ENCODE results near the gene OSGIN1. TPM values are rescaled to one million over a fixed set of nuclear protein-coding genes. Genes with fewer than 3 reads are reported as not detected.
A peak's percentile ranks its signal among the peaks of the same experiment; 100 is the strongest.

OSGIN1 gene
- total RNA-seq (2022) (13.9 and 15.6 TPM in 2 replicates), Bru-seq, nascent RNA (percentile 59 among the genes with signal in this experiment), BruChase-seq, experiment 1, labeled RNA remaining after a 6-hour chase (percentile 39 among the genes with signal in this experiment), BruChase-seq, experiment 2, labeled RNA remaining after a 2-hour chase (percentile 46 among the genes with signal in this experiment)
- long read RNA-seq, transcript OSGIN1-203 (6 exons, 1,940 nt), result major isoform, 7 of 12 reads
- long read RNA-seq, partial matches to known transcripts, result 0 of 12 reads
- long read RNA-seq, other reads (novel, unspliced or antisense), result 5 of 12 reads

- Mint-ChIP-seq H3K4me3 (ENCODE audit: low read depth, unreplicated experiment) (peak within 1 kb of the TSS; percentile 84), H3K27me3 (ENCODE audit: unreplicated experiment) (no peaks in the 10 kb centered on the region), H3K4me1 (ENCODE audit: low read depth, unreplicated experiment) (peaks cover 9% of the 10 kb centered on the region), H3K9me3 (ENCODE audit: low read depth, unreplicated experiment) (no peaks in the 10 kb centered on the region), H3K36me3 (ENCODE audit: insufficient read depth, unreplicated experiment) (peaks cover 46% of the 10 kb centered on the region), H3K27ac (ENCODE audit: unreplicated experiment) (peak within 1 kb of the TSS; percentile 87)
- TF ChIP-seq, protein P1, sequence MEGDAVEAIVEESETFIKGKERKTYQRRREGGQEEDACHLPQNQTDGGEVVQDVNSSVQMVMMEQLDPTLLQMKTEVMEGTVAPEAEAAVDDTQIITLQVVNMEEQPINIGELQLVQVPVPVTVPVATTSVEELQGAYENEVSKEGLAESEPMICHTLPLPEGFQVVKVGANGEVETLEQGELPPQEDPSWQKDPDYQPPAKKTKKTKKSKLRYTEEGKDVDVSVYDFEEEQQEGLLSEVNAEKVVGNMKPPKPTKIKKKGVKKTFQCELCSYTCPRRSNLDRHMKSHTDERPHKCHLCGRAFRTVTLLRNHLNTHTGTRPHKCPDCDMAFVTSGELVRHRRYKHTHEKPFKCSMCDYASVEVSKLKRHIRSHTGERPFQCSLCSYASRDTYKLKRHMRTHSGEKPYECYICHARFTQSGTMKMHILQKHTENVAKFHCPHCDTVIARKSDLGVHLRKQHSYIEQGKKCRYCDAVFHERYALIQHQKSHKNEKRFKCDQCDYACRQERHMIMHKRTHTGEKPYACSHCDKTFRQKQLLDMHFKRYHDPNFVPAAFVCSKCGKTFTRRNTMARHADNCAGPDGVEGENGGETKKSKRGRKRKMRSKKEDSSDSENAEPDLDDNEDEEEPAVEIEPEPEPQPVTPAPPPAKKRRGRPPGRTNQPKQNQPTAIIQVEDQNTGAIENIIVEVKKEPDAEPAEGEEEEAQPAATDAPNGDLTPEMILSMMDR (IDR thresholded peaks at IDR 0.05; ENCODE audit: unreplicated experiment), result no peak
- BruUV-seq (replicated peaks), result no TSS peak
- peak; percentile 96 for DNase-seq
- CTCF ChIA-PET, result interaction anchor here (0.6 to 1.3 kb wide), 8 partner anchors 17 to 234 kb away, joined by 3 to 9 read pairs (median 4); partner anchors contain the start of gene TAF1C
- intact Hi-C loops (cut with micrococcal nuclease; ENCODE audit: unreplicated experiment), result loop anchor here (10.0 kb wide), 2 partner anchors 128 to 222 kb away; no protein-coding TSS in a partner anchor
Measured at GRCh38 chr16:83952940-83953795, at the start of gene OSGIN1. Gene OSGIN1, plus strand, starts transcription at chr16:83953240. Its CDS starts 4,432 bp downstream, at chr16:83957672.

DNA sequence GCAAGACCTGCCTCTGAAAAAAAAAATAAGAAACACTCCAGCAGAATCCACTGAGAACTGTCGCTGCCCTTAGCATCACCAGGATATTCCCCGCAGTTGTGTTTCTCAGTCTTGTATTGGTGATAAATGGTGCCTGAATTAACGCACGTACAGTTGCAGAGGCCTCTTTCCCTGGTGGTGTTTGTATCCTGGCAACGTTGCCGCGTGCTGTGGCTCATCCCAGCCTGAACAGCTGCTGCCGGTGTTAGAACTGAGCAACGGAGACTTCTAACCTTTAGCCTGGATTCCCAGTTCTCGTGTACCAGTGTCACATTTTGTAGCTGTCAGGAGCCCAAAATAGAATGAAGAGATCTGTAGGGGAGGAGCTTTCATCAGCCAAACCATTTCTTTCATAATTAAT lies 49.3 kb upstream of the OSGIN1 start:
- Mint-ChIP-seq H3K27ac (ENCODE audit: unreplicated experiment) (no peak overlapping the region), H3K4me3 (ENCODE audit: low read depth, unreplicated experiment) (no peak overlapping the region), H3K9me3 (ENCODE audit: low read depth, unreplicated experiment) (no peaks in the 10 kb centered on the region), H3K36me3 (ENCODE audit: insufficient read depth, unreplicated experiment) (peaks cover 18% of the 10 kb centered on the region), H3K4me1 (ENCODE audit: low read depth, unreplicated experiment) (peaks cover 7% of the 10 kb centered on the region), H3K27me3 (ENCODE audit: unreplicated experiment) (no peaks in the 10 kb centered on the region)
- no TSS peak for BruUV-seq (replicated peaks)
- no peak for DNase-seq
- TF ChIP-seq, protein P1 (IDR thresholded peaks at IDR 0.05; ENCODE audit: unreplicated experiment), result no peak
- intact Hi-C loops (cut with micrococcal nuclease; ENCODE audit: unreplicated experiment), result no loop called here
- CTCF ChIA-PET, result no interaction called here

GRCh38 chr16:83906683-83907082 lies 46.4 kb upstream of the OSGIN1 start:
- Mint-ChIP-seq H3K27me3 (ENCODE audit: unreplicated experiment) (no peaks in the 10 kb centered on the region), H3K36me3 (ENCODE audit: insufficient read depth, unreplicated experiment) (peaks cover 6% of the 10 kb centered on the region), H3K27ac (ENCODE audit: unreplicated experiment) (no peak overlapping the region), H3K4me3 (ENCODE audit: low read depth, unreplicated experiment) (no peak overlapping the region), H3K4me1 (ENCODE audit: low read depth, unreplicated experiment) (no peaks in the 10 kb centered on the region), H3K9me3 (ENCODE audit: low read depth, unreplicated experiment) (no peaks in the 10 kb centered on the region)
- TF ChIP-seq, protein P1 (IDR thresholded peaks at IDR 0.05; ENCODE audit: unreplicated experiment), result no peak
- no TSS peak for BruUV-seq (replicated peaks)
- intact Hi-C loops (cut with micrococcal nuclease; ENCODE audit: unreplicated experiment), result no loop called here
- CTCF ChIA-PET, result no interaction called here
- no peak for DNase-seq

DNA sequence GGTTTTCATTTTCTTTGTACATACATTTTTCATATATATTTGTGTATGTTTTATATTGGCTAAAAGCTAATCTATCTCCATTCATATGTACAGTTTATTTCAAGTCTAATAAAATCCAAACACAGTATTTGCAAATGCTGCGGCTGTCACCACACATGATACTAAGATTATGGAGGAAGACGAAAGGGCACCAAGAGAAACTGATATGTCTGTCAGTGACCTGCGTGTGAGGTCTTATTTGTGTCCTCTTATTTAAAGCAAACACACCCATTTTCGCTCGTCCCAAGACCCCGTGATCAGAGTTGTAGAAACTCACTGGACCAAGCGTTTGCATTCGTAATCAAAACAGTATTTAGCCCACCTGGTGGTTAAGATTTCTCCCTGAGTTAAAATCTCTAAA lies 45.9 kb upstream of the OSGIN1 start:
- peaks cover 6% of the 10 kb centered on the region for H3K36me3 Mint-ChIP-seq (ENCODE audit: insufficient read depth, unreplicated experiment)
- H3K4me1 Mint-ChIP-seq (ENCODE audit: low read depth, unreplicated experiment), result no peaks in the 10 kb centered on the region
- no TSS peak for BruUV-seq (replicated peaks)
- DNase-seq, result no peak
- TF ChIP-seq, protein P1 (IDR thresholded peaks at IDR 0.05; ENCODE audit: unreplicated experiment), result no peak
- CTCF ChIA-PET, result no interaction called here
- no peaks in the 10 kb centered on the region for H3K27me3 Mint-ChIP-seq (ENCODE audit: unreplicated experiment)
- no peaks in the 10 kb centered on the region for H3K9me3 Mint-ChIP-seq (ENCODE audit: low read depth, unreplicated experiment)
- no peak overlapping the region for H3K4me3 Mint-ChIP-seq (ENCODE audit: low read depth, unreplicated experiment)
- intact Hi-C loops (cut with micrococcal nuclease; ENCODE audit: unreplicated experiment), result no loop called here
- no peak overlapping the region for H3K27ac Mint-ChIP-seq (ENCODE audit: unreplicated experiment)
